HepG2 (cell line): ENCODE measurements around the gene TBC1D24.

ENCODE experiments used
- BRCA1 ChIP-seq: sonication (generic); formaldehyde crosslinking; IDR thresholded peaks from 2 replicates; pipeline ENCODE4 v1.4.0; 2020; ENCODE audit warnings: missing genetic modification reagents
- ZNF83 ChIP-seq: sonication (generic); formaldehyde crosslinking; IDR thresholded peaks from 2 replicates; pipeline ENCODE4 v1.4.0; 2020; ENCODE audit warnings: missing genetic modification reagents, mild to moderate bottlenecking, borderline replicate concordance

GRCh38 chr16:2460391-2460713 lies 14.6 kb upstream of the TBC1D24 start:
- no peak for TF ChIP-seq ZNF83
- no peak for TF ChIP-seq BRCA1 (CRISPR knock-in tag)
